Measurements from ENCODE around the gene SLC6A11. TPM values are rescaled to one million over a fixed set of nuclear protein-coding genes. Genes with fewer than 3 reads are reported as not detected.

The SLC6A11 gene
- total and polyA plus RNA-seq, 3 donors from 2014 or later: 2.0 to 6.9 (median 3.9) TPM

DNA sequence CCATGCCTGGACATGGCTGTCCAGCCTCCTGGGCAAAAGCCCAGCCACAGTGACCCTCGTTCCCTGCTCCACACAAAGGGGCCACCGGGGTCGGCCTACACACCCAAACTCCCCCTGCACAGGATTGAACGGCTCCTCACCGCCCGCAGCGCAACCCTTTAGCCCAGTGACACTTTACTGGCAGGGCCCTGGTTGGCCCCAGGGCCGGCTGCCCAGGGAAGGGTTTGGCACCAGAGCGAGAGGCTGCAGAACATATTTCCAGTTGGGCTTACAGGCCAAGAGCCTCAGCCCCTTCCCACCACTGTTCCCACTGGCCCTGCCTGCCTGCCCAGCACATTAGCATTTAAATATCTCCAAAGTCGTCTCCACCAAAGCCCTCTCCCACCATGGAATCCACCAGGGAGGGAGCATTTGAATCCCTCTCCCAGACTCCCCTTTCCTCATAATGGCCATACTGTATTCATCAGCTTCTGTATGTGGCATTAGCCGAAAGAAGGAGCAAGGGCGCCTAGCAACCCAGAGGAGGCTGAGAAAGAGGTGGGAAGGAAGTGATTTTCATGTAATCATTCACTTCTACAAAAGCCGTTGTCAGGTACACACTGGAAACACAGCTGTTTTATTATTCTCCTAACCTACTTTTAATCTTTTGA is 85.4 kb downstream of the SLC6A11 start:
- intact Hi-C loops (cut with DNase I; ENCODE audit: low total_unique reads): no loop called here
- DNase-seq: no peak
- Histone ChIP-seq H3K27me3 (no peaks in the 10 kb centered on the region), H3K4me1 (no peaks in the 10 kb centered on the region), H3K36me3 (ENCODE audit: low read depth, missing control alignments) (no peaks in the 10 kb centered on the region), H3K27ac (no peak overlapping the region), H3K9me3 (no peaks in the 10 kb centered on the region), H3K4me3 (no peak overlapping the region)
- no peak for TF ChIP-seq POLR2A (IDR thresholded peaks at IDR 0.05)
- TF ChIP-seq, protein P1, sequence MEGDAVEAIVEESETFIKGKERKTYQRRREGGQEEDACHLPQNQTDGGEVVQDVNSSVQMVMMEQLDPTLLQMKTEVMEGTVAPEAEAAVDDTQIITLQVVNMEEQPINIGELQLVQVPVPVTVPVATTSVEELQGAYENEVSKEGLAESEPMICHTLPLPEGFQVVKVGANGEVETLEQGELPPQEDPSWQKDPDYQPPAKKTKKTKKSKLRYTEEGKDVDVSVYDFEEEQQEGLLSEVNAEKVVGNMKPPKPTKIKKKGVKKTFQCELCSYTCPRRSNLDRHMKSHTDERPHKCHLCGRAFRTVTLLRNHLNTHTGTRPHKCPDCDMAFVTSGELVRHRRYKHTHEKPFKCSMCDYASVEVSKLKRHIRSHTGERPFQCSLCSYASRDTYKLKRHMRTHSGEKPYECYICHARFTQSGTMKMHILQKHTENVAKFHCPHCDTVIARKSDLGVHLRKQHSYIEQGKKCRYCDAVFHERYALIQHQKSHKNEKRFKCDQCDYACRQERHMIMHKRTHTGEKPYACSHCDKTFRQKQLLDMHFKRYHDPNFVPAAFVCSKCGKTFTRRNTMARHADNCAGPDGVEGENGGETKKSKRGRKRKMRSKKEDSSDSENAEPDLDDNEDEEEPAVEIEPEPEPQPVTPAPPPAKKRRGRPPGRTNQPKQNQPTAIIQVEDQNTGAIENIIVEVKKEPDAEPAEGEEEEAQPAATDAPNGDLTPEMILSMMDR (IDR thresholded peaks at IDR 0.05): no peak
- WGBS, 2 donors: 81 to 83% methylated on average over 11 to 13 of the region's 13 CpGs

DNA sequence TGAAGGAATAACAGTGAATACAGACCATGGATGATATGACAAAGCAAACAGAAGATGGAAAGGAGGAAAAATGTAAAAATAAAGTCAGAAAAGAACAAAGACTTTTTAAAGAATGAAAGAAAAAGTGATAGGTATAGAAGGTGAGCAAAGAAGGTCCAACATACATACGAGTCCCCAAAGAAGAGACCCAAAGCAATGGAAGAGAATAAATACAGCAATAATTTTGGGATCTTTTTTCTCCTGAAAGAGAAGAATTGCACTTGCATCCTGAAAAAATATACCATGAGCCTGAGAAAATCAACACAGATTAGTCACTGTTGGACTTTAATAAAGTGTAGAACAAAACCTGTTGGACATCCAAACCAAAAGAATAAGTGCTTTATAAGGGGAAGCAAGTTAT is 91.2 kb downstream of the SLC6A11 start:
- intact Hi-C loops (cut with DNase I; ENCODE audit: low total_unique reads): no loop called here
- Histone ChIP-seq H3K27me3 (no peaks in the 10 kb centered on the region), H3K4me1 (no peaks in the 10 kb centered on the region), H3K27ac (no peak overlapping the region), H3K9me3 (no peaks in the 10 kb centered on the region), H3K36me3 (ENCODE audit: low read depth, missing control alignments) (no peaks in the 10 kb centered on the region), H3K4me3 (no peak overlapping the region)
- no peak for DNase-seq
- TF ChIP-seq, protein P1 (IDR thresholded peaks at IDR 0.05): no peak
- TF ChIP-seq POLR2A (IDR thresholded peaks at IDR 0.05): no peak
- 84 to 95% methylated on average over 1 of the region's 1 CpG for WGBS, 2 donors

DNA sequence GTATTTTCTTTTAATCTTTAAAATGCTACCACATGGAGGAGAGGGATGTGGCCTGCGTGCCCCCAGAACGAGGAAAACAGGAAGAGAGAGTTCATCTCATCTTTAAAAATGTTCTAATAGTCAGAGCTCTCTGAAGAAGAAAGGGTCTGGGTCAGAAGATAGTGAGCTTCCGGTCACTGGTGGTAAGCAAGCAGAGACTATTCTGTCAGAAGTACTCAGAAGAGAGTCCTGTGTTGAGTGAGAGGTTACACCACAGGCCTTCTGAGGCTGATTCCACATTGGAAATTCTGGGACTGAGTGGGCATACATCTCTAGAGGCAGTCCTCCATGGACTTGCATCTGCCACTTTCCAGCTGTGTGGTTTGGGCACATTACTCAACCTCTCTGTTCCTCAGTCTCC is 94.3 kb downstream of the SLC6A11 start:
- Histone ChIP-seq H3K27ac (no peak overlapping the region), H3K36me3 (ENCODE audit: low read depth, missing control alignments) (no peaks in the 10 kb centered on the region), H3K27me3 (no peaks in the 10 kb centered on the region), H3K4me1 (no peaks in the 10 kb centered on the region), H3K9me3 (no peaks in the 10 kb centered on the region), H3K4me3 (no peak overlapping the region)
- DNase-seq: no peak
- TF ChIP-seq POLR2A (IDR thresholded peaks at IDR 0.05): no peak
- TF ChIP-seq, protein P1 (IDR thresholded peaks at IDR 0.05): no peak
- WGBS, 2 donors: 79 to 82% methylated on average over 3 of the region's 3 CpGs
- intact Hi-C loops (cut with DNase I; ENCODE audit: low total_unique reads): no loop called here

DNA sequence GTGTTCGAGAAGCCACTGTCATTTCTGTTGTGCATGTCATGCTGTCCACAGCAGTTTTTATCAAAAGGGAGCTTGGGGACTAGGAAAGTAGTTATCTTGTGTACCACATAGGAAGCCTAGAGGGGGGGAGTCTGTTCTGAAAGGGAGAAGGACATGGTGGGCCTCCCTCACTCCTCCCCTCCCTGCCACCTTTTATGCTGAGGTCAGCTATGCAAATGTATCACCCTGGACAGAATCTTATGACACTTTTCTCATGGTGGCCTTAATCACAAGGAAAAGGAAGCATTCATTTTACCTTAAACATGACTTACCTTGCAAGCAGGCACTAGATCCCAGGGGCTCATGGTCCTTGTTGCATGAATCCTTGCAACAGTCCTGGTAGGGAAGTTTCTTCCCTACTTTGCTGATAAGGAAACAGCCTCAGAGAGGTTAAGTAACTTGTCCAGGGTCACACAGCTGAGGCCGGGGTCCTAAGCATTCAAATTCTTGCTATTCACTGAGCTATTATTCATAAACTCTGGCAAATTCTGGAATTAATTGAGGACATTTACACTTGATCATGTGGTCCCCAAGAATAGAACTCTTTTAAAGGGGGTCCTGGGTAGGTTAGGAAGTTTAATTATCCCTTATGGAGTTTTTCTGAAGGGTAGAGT is 95.4 kb downstream of the SLC6A11 start:
- Histone ChIP-seq H3K9me3 (no peaks in the 10 kb centered on the region), H3K4me3 (no peak overlapping the region), H3K36me3 (ENCODE audit: low read depth, missing control alignments) (no peaks in the 10 kb centered on the region), H3K27ac (no peak overlapping the region), H3K27me3 (no peaks in the 10 kb centered on the region), H3K4me1 (no peaks in the 10 kb centered on the region)
- no peak for DNase-seq
- 89 to 91% methylated on average over 2 of the region's 2 CpGs for WGBS, 2 donors
- intact Hi-C loops (cut with DNase I; ENCODE audit: low total_unique reads): no loop called here
- TF ChIP-seq, protein P1 (IDR thresholded peaks at IDR 0.05): no peak
- no peak for TF ChIP-seq POLR2A (IDR thresholded peaks at IDR 0.05)

DNA sequence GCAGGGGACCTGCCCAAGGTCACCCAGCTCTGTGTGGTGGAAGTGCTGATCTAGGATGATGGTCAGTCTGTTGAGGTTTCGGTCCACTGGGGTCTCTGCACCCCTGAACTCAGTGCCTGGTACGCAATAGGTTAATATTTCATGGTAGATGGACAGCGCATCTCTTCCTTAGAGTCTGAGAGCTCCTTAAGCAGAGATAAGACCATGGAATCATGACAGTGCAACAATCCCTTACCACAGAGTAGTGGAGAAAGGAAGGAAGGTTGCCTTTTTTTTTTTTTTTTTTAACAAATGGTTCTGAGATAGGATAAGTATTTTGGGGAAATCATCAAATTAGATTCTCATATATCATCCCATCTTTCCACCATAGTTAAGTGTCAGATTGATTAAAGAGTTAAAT is 96.8 kb downstream of the SLC6A11 start:
- DNase-seq: no peak
- no peaks in the 10 kb centered on the region for H3K9me3 ChIP-seq
- TF ChIP-seq, protein P1 (IDR thresholded peaks at IDR 0.05): no peak
- no peak for TF ChIP-seq POLR2A (IDR thresholded peaks at IDR 0.05)
- H3K36me3 ChIP-seq (ENCODE audit: low read depth, missing control alignments): no peaks in the 10 kb centered on the region
- H3K27me3 ChIP-seq: no peaks in the 10 kb centered on the region
- intact Hi-C loops (cut with DNase I; ENCODE audit: low total_unique reads): no loop called here
- WGBS, 2 donors: 89 to 91% methylated on average over 3 of the region's 3 CpGs
- no peak overlapping the region for H3K4me3 ChIP-seq
- no peak overlapping the region for H3K27ac ChIP-seq
- no peaks in the 10 kb centered on the region for H3K4me1 ChIP-seq
